ENCODE results near the gene CHTF18.
"Not testable (repeated sequence)": the region's sequence is repeated elsewhere in the genome, so short reads cannot be mapped to it uniquely, and the experiment has no call there.

CHTF18 gene

DNA sequence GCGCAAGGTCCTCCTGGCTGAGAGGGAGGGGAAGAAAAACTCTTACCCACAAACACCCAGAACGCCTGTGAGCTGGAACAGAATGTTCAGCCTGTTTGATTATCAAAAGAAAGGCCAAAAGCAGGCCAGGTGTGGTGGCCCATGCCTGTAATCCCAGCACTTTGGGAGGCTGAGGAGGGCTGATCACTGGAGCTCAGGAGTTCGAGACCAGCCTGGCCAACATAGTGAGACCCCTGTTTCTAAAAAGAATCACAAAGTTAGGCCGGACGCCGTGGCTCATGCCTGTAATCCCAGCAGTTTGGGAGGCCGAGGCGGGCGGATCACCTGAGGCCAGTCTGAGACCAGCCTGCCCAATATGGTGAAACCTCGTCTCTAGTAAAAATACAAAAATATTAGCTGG, 12.1 kb upstream of the CHTF18 start:
- not testable (repeated sequence) for DNase-seq

DNA sequence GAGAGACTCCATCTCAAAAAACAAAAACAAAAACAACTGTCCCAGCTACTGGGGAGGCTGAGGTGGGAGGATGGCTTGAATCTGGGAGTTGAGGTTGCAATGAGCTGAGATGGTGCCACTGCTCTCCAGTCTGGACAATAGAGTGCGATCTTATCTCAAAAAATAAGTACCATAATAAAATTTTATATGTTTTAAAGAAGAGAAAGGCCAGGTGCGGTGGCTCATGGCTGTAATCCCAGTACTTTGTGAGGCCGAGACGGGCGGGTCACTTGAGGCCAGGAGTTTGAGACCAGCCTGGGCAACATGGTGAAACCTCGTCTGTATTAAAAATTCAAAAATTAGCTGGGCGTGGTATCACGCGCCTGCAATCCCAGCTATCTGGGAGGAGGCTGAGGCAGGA, 11.6 kb upstream of the CHTF18 start:
- DNase-seq = no peak

DNA sequence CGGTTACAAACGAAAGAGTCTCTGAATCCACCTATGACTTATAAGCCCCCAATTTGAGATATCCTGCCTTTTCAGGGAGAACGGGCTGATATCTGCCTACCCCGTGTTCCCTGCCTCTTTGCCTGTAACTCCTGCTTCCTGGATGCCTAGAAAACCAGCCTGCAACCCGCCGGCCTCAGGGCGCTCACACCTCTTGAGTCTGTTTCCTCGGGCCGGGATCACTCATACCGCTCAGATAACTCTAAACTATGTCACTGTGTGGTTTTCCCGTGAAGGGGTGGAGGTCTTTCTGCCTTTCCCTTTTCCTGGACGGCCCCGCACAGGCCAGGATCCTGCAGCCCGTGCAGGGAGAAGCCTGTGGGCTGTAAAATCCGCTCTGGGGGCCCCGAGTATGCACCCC, 10.6 kb upstream of the CHTF18 start:
- no peak for DNase-seq

DNA sequence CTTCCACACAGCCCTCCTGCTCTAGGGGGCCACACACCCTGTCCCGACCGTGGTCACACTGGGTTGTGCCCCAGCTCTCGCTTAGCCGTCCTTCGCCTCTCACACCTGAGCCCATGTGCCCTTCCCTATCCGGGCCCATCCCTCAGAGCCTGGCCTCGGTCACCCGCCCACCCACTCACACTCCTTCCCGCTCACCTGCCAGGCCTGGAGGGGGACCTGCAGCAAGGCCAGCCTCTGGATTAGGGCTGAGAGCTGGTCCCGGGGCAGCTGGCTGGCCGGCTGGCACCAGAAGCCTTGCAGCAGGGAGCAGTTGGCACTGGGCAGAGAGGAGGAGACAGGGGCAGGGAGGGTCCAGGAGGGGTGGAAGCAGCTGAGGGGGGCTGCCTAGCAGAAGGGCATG, 10.0 kb upstream of the CHTF18 start:
- no peak for DNase-seq

DNA sequence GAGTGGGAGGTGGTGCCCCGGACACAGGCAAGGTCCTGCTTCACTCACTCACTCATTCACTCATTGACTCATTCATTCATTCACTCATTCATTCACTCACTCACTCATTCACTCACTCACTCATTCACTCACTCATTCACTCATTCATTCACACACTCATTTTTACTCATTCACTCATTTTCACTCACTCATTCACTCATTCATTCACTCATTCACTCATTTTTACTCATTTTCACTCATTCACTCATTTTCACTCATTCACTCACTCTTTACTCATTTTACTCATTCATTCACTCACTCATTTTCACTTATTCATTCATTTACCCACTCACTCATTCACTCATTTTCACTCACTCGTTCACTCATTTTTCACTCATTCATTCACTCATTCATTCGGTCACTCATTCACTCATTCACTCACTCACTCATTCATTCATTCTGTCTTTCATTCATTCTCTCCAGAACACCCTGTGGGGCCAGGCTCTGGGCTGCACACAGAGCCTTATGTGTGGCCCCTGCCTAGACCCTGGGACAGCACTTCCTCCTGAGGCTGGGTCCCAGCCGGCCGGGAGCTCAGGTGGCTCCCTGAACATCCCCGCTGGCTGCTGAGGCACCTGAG, 9.4 kb upstream of the CHTF18 start:
- no peak for DNase-seq

DNA sequence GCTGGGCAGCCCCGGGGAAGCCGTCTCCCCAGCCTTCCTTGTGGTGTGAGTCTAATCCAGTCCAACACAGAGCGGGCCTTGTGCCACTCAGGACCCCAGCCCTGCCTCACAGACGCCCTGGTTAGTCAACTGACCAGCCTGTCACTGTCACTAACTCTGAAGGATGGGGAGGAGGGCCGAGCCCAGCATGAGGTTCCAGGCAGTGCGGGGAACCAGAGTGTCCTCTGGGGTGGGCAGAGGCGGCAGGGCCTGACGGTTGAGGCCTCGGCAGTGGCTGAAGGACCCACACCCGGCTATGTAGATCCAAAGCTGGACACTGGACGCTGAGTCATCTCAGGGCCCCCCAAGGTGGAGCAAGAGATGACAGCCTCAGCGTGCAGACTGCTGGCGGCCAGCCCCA, 8.9 kb upstream of the CHTF18 start:
- DNase-seq = no peak

DNA sequence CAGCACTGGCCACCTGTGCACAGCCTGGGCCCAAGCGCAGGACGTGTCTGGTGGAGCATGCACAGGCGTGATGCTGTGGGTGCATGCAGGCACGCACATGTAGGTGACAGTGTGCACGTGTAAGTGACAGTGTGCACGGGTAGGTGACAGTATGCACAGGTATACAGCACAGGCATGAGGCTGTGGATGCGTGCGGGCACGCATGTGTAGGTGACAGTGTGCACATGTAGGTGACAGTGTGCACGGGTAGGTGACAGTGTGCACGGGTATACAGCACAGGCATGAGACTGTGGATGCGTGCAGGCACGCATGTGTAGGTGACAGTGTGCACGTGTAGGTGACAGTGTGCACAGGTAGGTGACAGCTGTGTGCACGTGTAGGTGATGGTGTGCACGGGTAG, 8.1 kb upstream of the CHTF18 start:
- no peak for DNase-seq

DNA sequence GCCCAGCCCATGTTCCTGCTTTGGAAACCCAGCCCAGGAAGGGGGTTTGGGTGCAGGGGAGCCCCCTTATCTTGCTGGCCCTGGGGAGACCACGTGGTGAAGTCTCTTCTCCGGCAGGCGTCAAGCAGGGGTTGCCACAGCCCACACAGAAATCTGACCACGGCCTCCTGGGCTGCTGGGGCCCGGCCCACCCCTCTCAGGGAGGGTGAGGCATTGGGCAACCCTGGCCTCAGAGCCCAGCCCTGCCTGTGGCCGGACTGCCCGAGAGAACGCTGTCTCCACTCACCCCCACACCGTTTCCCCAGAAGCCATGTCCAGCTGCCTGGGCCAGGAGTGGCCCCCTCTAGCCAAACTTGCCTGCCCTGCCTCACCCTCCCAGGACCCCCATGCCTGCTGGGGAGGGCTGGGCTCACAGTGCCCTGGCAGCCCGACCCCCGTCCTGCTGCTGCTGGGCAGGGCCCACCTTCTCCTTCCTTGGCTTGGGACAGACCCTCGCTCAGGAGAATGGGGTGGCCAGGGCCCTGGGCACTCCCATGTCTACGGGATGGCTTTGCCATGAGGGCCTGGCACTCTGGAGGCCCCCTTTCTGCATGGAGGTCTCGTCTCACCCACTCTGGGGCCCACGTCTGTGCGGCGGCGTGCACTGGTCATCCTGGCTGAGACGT, 6.9 kb upstream of the CHTF18 start:
- DNase-seq = no peak

DNA sequence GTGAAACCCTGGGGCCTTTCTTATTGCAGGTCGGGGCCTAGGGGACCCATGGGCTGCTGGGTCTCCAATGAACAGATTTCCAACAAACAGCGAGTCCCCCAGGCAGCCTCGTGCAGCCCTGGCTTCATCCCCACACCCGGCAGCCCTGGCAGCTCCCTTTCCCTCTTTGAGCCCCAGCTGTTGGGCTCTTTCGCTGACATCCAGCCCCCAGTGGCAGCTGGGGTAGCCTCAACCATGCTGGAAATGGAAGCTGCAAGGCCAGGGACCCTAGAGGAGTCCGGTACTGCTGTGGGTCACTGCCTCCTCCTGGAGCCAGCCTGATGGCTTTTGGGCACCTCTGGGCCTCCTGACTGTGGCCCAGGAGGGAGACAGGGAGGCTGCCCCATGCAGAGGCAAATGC, 6.2 kb upstream of the CHTF18 start:
- DNase-seq = no peak

DNA sequence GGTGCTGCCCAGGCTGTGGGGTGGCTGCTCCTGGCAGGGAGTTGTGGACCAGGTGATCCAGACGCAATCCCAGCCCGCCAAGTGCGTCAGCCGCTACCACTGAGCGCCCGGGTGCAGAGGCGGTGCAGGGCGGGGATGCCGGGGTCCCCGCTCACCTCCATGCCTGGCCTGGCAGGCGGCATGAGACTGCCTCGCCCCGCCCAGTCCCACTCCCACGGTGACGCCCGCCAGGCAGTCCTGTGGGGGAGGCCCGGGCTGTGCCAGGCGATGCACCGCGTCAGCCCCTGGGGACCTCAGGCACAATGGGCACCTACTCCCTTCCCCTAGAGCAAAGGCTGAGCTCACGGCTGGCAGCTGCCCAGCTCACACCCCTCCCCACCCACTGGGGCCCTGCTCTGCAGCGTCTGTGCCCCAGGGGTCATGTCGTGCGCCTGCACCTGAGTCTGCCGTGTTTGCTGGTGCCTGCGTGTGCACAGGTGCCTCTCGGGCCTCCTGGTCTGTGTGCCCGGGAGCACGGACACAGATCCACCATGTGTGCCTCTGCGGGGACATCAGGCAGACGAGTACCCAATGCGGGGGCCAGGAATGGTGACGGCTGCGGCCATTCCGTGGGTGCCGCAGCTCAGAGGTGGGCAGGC, 5.5 kb upstream of the CHTF18 start:
- no peak for DNase-seq

DNA sequence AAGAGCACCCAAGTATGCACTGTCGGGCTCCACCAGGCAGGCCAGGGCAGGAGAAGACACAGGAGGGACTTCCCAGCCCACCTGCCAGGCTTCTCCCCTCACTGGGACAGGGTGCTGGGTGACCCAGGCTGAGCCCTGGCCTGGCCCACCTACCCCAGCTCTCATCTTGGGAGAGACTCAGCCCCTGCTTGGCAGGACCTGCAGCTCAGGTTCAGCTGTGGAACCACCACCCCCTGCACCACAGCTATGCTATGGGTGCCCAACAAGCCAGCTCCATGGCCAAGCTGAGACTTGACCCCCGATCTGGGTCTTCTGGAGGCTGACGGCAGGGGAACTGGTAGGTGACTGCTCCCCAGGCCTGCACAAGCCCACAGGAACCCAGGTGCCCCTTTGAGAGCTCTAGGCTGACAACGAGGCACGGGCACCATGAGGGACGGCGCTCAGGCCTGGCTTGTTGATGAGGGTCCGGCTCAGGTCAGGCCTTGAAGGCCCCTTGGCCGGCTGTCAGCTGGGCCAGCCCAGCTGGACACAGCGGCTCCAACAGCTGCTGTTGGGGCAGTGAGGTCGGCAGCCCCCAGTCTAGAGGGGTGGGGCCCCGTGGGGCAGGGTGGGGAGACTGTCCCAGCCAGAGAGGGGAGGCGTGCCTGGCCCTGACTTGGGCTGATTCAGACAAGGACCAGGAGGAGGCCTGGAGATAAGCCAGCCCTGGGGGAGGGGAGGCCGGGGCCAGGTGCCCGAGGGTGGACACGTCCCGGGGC, 4.8 kb upstream of the CHTF18 start:
- no peak for DNase-seq

DNA sequence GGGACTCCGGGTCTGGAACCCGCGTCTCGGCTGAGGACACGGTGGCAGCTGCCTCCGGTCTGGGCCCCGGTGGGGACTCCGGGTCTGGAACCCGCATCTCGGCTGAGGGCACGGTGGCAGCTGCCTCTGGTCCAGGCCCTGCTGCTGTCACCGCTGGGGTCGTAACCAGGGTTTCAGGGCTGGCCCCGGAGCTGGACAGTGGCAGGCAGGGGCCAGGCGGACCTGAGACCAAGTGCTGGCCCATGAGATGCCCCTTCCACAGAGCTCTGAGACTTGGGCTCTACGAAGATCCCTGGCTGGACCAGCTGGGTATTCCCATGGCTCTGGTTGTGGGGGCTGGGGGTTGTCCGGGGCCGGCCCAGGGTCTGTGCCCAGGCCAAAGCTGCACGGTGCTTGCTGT, 4.0 kb upstream of the CHTF18 start:
- DNase-seq = no peak

DNA sequence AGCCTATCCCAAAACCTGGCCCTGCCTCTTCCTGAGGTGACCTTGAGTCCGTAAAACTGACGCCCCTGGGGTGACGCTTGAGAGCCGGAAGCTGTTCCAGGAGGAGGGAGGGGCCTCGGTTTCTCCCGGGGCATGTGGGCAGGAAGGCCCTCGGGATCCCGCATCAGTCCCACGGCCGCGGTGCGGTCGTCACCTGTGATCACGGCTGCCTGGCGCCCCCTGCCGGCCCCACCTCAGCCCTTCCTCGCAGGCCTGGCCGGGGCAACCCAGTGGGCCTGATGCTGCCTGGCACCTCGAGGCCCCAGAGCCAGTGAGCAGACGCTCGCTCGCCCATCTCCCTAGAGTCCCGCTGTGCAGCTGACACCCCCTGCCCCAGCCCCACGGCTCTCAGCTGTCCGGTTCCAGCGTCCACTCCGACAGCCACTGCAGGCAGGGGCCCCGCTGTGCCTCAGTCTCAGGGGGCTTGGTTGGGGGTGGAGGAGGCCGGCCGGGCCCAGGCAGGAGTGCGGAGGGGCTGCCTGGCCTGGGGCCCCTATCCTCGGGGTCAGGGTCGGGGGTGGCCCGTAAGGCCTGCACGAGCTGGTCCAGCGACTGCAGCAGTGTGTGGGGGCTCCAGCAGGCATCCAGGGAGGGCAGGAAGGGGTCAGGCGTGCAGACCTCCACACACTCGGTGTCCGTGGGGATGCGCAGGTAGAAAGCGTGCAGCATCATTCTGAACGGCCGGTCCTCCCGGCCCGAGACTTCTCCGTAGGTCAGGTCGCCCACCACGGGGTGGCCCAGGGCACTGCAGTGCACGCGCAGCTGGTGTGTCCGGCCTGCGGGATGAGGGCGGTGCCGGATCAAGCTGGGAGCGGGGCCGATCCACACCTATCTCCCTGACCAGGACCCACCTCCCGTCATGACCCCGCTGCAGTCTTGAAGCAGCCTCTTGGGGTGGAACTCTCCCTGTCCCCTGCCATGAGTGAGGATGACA, 2.6 kb upstream of the CHTF18 start:
- DNase-seq = no peak

DNA sequence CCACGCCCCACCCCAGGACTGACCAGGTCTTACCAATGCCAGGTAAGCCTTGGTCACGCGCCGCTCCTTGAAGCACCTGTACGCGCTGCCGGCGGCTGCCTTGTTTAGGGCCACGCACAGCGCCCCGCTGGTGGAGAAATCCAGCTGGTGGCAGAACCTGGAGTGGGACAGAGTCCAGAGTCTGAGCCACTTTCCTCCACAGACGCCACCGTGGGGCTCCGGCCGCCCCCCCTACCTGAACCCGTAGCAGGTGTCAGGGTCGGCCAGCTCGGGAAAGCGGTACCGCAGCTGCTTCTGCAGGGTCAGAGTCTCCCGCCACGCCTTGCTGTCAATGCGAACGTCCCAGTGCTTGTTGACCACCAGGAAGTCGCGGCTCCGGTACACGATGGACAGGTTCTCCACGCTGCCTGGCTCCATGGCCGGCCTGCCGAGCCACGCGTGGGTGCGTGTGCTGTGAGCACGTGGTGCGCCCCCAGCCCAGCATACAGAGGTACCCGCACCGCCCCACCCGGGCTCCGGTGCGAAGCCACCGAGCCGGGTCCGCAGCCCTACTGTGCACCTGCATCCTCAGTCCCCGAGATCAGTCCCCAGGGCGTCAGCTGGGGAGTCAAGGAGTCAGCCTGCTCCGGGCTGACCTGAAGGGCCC, 976 bp upstream of the CHTF18 start:
- no peak for DNase-seq

DNA sequence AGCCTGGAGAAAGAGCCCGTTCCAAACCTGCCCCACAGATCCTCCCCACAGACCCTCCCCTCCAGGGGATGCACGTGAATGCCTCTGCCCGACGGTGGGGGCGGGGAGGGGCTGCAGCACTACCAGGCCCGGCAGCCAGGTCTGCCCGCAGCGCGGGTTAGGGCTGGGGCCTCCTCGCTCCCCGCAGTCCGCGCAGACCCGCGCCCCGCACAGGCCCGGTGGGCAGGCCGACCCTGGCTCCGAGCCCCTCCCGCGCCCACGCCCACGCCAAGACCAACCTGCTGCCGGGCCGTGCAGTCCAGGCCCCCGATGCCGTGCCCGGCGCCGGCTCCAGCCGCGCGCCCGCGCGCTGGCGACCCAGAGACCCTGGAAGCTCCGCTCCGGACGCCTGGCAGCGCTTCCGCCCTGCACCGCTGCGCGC, 432 bp upstream of the CHTF18 start, which contains the start of gene RPUSD1:
Gene RPUSD1, minus strand, starts transcription at position 404 of the 421 bp plus-strand sequence. CDS start 644 bp downstream, outside the sequence.
- no peak for DNase-seq

DNA sequence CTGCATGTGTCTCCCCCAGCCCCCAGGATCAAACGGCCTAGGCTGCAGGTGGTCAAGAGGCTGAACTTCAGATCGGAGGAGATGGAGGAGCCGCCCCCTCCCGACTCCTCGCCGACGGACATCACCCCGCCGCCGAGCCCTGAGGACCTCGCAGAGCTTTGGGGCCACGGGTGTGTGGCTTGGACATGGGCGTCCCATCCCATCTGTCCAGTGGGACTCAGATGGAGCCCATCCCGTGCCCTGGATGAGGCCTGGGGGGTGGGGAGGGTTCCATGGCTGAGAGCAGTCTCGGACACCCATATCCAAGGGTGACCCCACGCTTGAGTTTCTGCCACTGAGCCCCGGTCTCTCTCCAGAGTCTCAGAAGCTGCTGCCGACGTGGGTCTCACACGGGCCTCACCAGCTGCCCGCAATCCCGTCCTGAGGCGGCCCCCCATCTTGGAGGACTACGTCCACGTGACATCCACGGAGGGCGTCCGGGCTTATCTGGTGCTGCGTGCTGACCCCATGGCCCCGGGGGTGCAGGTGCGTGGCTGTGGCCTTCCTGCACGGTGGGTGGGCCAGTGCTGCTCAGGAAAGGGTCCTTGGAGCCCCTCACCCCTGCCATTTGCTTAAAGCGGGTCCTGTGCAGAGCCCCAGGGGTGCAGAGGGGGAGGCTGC, 901 bp downstream of the CHTF18 start:
- no peak for DNase-seq

DNA sequence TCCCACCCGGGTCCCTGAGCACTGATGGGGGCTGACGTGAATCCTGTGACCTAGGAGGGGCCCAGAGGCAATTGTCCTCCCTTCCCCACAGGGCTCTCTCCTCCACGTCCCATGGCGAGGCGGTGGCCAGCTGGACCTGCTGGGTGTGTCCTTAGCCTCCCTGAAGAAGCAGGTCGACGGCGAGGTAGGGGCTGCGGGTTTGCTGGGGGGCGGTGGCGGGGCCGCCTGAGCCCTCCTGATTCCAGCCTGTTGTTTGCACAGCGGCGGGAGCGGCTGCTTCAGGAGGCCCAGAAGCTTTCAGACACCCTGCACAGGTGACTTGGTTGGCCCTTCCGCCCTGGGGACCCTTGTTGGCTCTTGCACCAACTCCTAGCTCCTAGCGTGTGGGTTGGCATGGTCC, 1.7 kb downstream of the CHTF18 start:
- DNase-seq = no peak

DNA sequence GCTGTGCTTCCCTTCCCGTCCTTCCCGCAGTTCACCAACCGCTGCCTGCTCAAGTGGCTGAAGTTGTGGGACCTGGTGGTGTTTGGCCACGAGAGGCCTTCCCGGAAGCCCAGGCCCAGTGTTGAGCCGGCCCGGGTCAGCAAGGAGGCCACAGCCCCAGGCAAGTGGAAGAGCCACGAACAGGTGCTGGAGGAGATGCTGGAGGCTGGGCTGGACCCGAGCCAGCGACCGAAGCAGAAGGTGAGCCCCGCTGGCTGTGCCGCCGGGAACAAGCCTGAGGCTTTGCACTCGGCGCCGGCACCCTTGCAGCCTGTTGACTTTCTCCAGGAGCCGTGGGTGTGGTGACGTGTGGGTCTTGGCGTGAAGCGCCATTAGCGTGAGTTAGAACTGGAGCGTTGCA, 2.7 kb downstream of the CHTF18 start:
- DNase-seq = no peak

DNA sequence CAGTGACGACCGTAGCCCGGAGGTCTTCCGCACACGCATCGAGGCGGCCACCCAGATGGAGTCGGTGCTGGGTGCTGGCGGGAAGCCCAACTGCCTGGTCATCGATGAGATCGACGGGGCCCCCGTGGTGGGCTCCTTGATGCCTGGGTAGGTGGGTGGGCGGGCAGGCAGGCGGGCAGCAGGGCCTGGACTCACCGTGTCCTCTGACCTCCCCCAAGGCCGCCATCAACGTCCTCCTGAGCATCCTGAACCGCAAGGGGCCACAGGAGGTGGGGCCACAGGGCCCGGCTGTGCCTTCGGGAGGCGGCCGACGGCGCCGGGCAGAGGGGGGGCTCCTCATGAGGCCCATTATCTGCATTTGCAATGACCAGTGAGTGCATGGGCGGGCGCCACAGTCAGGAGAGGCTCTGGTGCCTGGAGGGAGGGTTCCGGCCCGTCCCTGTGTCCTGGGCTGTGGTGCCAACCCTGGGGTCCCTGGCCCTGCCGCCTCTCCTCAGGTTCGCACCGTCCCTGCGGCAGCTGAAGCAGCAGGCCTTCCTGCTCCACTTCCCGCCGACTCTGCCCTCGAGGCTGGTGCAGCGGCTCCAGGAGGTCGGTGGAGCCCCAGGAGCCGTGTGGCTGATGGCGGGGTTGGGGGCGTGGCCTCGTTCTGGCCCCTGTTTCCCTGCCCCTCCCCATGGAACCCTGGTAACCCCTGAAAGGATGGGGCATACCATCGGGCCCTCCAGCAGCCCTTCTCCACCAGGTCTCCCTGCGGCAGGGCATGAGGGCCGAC, 4.0 kb downstream of the CHTF18 start:
- DNase-seq = no peak

DNA sequence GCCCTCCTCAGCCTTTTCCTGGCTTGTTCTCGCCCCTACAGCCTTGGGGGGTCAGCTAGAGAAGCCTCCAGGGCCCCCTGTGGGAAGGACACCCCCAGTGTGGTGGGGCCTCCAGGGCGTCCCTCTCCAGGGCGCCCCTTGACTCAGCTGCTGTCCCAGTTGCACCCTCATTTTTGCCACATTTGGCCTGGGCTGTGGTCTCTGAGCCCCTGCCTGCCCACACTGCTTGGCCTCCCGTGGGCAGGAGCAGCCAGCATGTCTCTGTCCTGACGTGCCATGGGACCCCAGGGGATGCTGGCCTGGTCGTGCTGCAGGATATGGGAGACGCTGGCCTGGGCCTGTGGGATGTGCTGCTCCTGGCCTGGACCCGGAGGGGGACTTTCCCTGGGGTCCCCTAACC, 5.0 kb downstream of the CHTF18 start:
- no peak for DNase-seq

All from left hindlimb (tissue), 1 donor.